Stimulated activated CD8-positive, alpha-beta memory T cell treated with anti-CD3 and anti-CD28 coated beads, Interleukin-7, amount 100 ng/mL, for 24 hours (primary cell): ENCODE measurements around the gene MATK.
A peak's percentile ranks its signal among the peaks of the same experiment; 100 is the strongest.
"Not testable (repeated sequence)": the region's sequence is repeated elsewhere in the genome, so short reads cannot be mapped to it uniquely, and the experiment has no call there.

Experiments used
- DNase-seq: peaks from one replicate; pipeline ENCODE4 v3.0.0-alpha.2; 2020; ENCODE audit warnings: low read depth

Gene MATK

DNA sequence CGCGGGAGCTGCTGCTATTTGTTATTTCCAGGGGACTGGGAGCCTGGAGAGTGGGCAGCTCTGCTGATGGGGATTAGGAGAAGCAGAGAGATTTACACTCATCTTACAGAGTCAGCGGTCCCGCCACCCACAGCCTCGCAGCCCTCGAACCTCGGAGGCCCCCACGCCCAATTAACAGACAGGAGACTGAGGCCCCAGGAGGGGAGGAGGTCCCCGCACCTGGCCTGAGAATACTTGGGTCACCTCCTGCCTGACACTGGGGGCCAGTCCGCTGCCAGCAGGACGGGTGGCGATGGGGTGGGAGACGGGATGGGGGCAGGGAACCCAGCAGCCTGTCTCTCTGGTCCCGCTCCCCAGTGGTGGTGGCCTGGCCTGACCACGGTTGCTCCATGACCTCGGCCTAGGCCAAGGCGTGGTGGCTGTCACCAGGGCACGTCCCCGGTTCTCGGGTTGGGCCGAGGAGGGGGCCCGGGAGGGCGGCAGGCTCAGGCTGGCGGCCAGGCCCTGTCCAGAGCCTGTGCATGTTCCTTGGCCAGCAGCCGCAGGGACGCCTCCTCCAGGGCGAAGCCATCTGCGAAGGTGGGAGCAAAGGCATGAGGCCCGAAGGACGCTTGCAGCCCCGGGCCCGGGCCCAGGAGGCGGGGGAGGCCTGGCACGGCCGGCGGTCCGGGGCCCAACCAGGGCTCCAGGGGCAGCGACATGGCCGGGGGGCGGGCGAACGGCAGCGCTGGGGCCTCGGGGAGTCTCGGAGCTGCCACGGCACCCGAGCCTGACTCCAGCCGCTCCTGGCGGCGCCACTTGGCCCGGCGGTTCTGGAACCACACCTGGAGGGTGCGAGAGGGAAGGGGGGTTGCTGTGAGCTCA, 15.8 kb downstream of the MATK start:
- DNase-seq, result no peak

DNA sequence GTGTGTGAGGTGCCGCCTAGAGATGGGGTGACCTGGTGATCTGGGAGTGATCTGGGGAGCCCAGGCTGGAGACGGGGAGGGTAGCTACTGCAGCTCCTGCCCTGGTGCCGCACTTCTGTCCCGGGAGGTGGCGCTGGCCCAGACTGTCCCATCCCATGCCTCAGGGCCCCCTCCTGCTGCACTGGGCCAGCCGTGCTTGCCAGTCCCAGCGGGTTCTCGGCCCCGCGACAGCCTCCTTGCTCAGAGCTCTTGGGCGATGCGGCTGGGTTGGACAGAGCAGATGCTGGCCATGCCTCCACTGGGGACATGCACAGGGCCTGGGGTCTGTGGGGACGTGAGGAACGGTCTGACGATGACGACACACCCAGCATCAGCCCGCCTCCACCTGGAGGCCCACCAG, 16.7 kb downstream of the MATK start:
- DNase-seq, result no peak

DNA sequence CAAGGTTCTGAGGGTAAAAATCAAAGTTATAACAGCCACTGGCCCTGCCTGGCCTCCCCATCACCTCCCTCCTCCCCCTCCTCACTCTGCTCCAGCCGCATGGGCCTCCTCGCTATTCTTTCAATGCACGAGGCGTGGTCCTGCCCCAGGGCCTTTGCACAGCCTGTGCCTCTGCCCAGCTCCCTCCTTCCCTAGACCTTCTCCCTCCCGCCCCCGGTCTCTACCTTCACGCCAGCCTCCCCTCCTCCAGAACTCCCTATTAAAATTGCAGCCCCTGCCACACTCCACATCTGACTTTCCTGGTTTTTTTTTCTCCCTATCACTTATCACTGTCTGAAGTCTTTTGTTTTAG, 17.5 kb downstream of the MATK start:
- no peak for DNase-seq

DNA sequence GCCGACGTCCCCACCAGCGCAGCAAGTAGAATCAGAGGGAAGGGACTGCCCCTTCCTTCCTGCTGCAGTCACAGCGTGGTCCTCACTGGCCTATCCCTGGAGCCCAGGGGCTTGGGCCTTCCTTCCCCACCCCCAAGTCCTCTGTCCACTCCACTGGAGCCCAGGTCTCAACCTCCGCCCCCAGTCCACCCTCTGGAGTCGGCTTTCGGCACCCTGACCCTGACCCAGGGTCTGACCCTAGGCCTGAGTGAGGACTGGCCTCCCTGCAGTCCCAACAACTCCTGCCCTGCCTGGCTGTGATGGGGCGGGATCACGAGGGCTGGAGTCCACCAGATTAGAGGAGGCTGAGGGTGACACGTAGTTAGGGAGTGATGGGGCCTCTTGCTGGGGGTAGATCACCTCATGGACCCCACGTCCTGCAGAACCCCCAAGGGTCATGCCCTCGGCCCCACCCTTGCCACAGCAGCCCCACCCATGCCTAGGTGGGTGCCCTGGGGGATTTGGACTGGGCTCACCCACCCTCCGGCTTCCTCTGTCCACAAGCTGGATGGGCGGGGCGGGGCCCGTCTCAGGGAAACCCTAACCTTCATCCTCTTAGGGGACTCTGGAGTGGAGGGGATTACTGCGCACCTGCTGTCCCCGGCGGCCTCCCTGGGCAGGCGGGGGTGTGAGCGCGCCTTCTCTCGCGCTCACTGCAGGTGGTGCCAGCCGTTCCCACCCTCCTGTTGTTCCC, 18.0 kb downstream of the MATK start:
- no peak for DNase-seq

DNA sequence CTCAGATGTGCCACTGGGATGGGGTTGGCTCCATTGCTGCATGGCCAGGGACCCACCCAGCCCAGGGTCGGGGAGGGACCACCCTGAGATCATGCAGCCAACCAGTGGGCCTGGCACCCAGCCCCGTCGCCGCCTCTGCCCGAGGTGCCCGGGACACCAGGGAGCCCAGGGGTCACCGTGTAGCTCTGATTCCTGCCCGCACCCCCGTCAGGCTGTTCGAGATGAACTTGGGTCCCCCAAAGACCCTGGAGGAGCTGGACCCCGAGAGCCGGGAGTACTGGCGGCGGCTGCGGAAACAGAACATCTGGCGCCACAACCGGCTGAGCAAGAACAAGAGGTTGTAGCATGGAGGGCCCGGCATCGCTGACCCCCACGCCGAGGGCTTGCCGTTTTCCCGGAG, 19.1 kb downstream of the MATK start:
- no peak for DNase-seq

DNA sequence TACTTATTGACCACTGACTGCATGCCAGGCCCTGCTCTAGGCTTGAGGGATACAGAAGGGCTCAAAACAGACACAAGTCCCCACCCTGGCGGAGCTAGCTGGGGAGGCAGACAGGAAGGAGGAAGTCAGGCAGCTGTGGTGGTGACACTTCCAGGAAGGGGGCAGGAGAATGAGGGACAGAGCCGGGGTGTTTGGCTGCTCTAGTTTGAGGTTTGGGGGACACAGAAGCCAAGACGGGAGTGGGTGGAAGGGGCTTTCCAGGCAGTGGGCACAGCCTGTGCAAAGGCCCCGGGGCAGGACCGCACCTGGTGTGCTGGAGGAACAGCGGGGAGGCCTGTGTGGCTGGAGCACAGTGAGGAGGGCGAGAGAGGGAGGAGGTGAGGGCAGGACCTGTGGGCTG, 19.7 kb downstream of the MATK start:
- DNase-seq, result no peak

DNA sequence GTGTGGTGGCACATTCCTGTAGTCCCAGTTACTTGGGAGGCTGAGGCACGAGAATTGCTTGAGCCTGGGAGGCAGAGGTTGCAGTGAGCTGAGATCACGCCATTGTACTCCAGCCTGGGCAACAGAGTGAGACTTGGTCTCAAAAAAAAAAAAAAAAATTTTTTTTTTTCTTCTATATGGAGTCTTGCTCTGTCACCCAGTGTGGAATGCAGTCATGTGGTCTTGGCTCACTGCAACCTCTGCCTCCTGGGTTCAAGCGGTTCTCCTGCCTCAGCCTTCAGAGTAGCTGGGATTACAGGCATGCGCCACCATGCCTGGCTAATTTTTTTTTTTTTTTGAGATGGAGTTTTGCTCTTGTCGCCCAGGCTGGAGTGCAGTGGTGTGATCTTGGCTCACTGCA, 20.4 kb downstream of the MATK start:
- not testable (repeated sequence) for DNase-seq

DNA sequence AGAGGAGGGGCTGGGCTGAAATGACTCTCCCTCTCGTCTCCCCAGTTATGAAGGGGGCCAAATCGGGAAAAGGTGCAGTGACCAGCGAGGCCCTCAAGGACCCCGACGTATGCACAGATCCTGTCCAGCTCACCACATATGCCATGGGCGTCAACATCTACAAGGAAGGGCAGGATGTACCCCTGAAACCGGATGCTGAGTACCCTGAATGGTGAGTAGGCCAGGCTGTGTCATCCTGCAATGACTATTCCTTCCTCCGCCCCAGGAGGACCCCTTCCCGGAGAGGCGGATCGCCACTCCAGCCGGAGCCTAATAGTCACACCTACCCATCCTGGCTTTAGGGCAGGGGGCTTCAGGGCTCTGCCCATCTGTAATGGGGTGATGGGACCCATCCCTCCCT, 21.1 kb downstream of the MATK start:
- no peak for DNase-seq

DNA sequence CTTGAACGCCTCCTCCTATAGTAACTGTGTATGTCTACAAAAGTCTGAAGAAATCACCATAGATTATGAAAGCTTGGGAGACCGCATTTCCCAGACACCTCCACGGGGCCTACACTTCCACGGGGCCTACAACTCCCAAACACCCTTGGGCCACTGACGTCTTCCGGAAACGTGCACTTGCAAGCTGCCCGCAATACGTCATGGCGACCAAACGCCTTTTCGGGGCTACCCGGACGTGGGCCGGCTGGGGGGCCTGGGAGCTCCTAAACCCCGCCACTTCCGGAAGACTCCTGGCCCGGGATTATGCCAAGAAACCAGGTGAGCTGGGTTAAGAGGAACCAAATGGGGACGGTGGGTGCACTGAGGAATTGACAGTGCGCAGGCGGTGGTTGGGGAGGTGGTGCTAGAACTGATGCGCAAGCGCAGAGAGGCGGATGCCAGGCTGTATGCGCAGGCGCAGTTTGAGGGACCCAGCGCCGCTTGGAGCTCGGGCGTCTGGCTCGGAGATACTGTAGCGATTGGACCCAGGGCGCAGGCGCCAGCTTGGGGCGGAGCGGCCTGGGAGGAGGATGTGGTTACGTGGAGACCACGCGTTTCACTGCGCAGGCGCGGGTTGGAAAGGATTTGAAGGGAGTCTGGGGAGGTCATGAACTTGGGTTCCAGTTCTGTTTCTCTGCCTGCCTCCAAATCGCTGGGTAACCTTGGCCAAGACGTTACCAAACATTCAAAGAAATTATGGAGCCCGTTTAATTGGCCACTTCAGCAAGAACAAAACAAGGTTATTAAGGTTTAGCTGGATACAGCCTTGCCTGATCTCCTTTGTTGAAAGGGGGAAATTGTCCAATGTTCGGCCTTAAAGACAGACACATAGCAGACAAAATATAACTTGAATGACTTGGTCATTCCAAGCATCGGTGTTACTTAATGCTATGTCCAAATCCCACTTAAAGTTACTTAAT, 23.4 kb downstream of the MATK start, which contains the start of gene MRPL54:
MRPL54 (plus strand) TSS at position 182 of the 959 bp plus-strand sequence; CDS start at position 201, 19 bp downstream.
- peak; percentile 98 for DNase-seq

DNA sequence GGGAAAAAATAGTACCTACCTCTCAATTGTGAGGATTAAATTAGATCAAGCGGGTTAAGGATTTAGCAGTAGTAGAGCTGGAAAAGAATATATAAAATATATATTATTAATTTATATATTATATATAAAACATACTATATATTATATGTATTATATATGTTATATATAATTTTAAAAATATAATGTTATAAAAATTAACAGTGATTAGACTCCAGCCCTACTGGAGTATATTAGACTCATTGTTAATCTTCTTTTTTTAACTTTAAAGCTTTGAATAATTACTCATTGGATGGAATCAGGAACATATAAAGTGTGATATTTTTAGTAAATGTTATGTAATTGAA, 24.1 kb downstream of the MATK start:
- no peak for DNase-seq

DNA sequence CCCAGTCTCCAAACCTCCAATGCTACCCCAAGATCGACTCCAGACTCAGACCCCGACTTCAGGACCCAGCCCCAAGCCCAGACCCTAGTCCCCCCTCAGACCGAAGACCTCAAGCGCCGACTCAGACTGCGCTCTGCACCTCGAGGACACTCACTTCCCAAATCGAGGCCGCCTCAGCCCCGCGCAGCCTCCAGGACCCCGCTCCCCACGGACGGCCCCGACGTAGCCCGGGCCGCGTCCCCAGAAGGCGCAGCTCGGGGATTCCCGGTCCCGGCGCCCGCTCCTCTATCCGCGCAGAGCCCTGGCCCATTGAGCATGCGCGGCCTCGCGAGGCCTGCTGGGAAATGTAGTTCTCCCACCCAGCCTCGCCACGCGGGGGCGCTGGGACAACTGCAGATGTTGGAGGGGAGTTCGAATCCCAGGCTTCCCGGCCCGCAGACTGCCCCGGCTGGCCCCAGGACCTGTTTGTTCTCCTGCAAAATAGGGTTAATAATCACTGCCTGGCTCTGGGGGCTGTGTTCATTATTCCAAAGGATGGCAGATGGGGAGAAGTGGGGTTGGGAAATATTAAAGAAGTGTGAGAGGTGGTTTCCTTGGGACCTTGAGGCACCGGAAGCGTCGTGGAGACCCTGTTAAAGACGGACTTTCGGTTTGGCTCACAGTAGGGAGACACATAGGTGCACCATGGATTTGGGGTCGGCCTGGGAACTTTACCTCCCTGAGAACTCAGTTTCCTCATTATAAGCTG, 24.6 kb downstream of the MATK start, which contains the start of gene APBA3:
APBA3 (minus strand) TSS at position 311 of the 748 bp plus-strand sequence. CDS start 1,428 bp downstream, outside the sequence.
- peak; percentile 93 for DNase-seq

DNA sequence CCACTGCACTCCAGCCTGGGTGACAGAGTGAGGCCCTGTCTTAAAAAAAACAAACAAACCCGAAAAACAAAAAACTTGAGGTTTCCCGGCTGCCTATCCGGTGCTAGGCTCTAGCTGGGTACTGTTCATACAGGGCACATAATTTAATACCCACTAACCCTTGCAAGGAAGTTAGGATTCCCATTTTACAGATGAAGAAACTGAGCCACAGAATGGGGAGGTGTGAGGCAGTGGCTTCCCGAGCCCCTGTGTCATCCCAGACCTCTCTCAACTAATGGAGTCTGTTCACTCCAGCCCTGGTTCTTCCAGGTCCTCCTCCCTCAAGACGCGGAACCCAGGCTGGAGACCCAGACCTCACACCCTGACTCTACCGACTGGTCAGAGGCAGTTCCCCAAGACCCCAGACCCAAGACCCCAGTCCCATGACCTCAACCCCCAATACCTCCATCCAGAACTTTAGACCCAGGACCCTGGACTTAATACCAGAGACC, 25.3 kb downstream of the MATK start:
- no peak for DNase-seq

DNA sequence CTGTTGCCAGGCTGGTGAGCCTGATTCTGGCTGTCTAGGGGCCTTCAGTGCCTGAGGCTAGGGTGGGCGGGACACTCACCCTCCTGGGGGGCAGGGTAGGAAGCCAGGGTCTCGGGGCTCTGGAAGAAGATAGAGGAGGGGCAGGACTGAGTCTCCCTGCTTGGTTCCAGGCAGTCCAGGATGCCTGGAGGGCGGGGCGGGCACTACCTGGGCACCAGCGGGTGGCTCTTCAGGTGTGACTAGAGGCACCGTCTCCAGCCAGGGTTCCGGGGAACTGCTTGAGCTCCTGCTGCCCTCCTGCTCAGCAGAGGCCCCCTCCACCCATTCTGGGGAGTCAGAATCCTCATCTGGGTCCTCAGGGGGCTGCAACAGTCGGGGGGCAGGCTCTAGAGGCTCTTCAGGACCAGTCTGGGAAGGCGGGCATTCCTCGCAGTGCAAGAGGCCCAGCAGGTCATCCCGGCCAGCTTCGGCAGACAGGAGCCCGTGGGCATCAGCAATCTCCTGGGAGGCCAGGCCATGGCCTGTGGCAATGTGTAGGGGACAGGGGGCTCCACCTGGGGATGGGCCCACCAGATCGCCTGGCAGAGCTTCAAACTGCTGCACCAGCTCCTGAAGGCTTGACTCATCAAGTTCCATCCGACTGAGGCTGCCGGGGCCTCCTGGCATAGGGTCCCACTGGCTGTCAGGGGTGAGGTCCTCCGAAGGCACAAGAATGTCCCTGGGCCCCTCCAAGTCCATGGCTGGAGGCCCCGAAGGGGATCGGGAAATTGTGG, 26.5 kb downstream of the MATK start:
- no peak for DNase-seq

DNA sequence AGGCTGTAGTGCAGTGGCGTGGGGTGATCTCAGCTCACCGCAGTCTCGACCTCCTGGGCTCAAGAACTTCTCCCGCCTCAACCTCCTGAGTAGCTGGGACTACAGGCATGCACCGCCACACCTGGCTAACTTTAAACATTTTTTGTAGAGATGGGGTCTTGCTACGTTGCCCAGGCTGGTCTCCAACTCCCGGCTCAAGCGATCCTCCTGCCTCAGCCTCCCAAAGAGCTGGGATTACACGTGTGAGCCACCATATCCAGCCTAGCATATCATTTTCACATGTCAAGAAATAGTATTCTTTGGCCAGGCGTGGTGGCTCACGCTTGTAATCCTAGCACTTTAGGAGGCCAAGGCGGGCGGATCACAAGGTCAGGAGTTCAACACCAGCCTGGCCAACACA, 27.9 kb downstream of the MATK start:
- not testable (repeated sequence) for DNase-seq

DNA sequence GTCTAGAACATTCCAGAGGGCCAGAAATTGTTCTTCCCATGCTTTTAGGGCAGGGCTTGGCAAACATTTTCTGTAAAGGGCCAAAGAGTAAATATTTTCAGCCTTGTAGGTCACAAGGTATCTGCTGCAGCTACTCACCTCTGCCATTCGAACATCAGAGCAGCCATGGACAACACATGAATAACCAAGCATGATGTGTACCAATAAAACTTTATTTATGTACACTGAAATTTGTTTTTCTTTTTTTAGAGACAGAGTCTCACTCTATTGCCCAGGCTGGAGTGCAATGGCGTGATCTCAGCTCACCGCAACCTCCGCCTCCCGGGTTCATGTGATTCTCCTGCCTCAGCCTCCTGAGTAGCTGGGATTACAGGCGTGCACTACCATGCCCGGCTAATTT, 28.5 kb downstream of the MATK start:
- DNase-seq, result not testable (repeated sequence)

DNA sequence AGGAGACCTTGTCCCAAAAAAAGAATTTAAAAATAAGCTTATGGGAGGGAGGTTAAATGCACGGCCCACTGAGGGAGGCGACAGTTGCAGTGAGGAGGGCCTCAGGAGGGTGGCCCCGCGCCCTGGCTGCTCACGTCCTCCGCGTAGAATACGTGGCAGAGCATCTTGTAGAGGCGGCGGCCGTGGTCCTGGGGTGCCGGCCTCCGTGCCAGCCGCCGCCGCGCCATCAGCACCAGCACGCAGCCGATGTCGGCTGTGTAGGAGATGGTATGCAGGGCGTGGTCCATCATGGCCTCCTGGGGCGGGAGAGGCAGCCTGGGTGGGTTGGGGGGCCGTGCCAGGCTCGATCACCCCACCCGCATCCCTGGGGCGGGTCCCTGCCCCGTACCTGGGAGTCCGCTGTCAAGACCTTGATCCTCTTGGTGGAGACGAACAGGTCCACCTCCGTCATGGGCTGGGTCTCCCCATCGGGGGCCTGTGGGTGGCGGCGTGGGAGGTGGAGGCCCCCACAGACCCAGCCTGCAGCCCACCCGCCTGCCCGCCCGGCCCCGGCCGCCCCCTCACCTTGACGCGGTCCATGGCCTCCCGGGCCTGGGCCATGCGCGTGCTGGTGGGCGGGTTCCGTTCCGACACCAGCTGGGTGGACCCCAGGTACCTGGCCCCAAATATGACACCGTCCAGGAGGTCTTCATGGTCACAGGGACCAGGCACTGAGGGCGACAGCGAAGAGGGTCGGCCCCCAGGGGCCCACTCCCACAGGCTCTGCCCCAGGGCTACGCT, 32.4 kb downstream of the MATK start:
- DNase-seq, result no peak

DNA sequence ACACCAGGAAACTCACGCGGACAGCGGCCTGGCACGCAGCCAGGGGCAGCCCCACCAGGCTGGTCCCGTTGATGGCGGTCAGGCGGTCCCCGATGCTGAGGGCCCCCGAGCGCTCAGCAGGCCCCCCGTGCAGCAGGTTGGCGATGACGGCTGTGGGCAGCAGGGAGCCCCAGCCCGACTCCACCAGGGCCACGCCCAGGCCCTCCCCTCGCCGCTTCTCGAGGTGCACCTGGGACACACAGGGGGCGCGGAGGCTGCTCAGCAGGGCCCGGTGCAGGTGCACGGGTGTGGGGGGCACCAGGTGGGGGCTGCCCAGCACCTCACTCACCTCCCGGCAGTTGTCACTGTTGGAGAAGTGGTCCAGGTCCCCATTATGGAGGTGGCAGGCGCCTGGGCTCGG, 33.7 kb downstream of the MATK start:
- DNase-seq, result no peak

DNA sequence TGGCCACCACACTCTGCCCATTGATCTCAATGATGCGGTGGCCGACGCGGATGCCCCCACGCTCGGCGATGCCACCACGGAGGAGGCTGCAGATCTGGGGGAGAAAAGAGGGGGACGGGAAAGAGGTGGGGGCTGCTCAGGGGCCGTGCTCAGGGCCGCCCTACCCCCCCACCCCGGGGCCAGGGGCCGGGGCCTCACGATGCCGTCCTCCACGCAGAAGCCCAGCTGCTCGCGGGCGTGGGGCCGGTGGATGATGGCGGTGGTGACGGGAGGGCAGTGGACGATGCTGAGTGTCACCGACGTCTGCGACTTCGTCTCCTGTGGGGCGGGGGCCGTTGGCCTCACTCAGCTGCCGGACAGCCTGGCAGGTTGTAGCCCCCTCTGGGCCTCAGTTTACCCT, 34.9 kb downstream of the MATK start:
- no peak for DNase-seq

DNA sequence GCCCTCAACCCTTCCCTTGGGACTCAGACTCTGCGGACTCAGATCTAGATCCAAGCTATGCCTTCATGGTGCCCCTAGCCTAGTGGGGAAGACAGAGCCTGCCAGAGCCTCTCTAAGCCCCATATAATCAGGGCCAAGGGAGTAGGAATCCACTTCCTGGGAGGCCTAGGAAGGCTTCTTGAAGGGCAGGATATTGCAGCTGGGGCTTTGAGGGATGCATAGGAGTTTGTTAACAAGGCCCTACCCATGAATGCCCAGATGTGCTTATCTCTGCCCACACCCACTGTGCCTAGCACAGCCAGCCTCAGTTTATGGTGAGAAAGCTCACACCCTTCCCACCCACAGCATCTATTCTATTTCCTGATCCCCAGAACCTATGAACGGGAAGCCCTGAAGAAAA, 36.0 kb downstream of the MATK start:
- DNase-seq, result no peak

DNA sequence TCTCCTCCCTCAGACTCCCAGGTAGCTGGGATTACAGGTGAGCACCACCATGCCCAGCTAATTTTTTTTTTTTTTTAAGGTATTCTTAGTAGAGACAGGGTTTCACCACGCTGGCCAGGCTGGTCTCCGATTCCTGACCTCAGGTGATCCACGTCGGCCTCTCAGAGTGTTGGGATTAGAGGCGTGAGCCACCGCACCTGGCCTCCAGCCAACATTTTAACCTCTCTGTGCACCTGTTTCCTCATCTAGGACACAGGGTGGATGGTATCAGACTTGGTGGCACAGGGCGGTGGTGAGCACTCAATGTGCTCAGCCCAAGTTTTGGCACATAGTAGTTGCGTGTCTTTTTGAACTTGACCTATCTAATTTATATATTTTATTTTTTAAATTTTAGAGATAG, 37.2 kb downstream of the MATK start:
- DNase-seq, result no peak
